K562 (cell line): Measurements from ENCODE around the gene LAMB3. TPM values are rescaled to one million over a fixed set of nuclear protein-coding genes. Genes with fewer than 3 reads are reported as not detected.

Experiments used
- STAT5B ChIP-seq: fragments of 250-450 bp; sonication (Bioruptor Pico); IDR thresholded peaks from 2 replicates; pipeline ENCODE4 v1.8.0; 2021; ENCODE audit warnings: mild to moderate bottlenecking, inconsistent platforms
- polyA plus RNA-seq, 8 experiments: library from polyadenylated mRNA; depleted of rRNA in 4 of 8; stranded (reverse) in 5 of 8; unstranded in 3 of 8; fragments of >200 nt; fragmentation: Nextera tagmentation in 2 of 8; fragmentation: Illumina TruSeq in 1 of 8; extraction: Ambion mirVana in 2 of 8; extraction: Trizol in 1 of 8; gene quantifications; 2 replicates each; pipeline versions ENCODE4 v1.2.1 to v1.2.3, GENCODE V29; 2011 to 2014; ENCODE audit warnings: inconsistent platforms in 1 of 8, missing spikeins in 1 of 8
- total RNA-seq, 7 experiments: library from RNA; depleted of rRNA in 6 of 7; stranded (reverse); fragments of >200 nt in 6 of 7; fragmentation: Illumina TruSeq in 2 of 7; extraction: Trizol in 2 of 7; gene quantifications; 2 replicates each; pipeline versions ENCODE4 v1.2.1 to v1.2.3, GENCODE V29; 2011 to 2021; ENCODE audit warnings: low replicate concordance in 1 of 7
- TF ChIP-seq, protein P1 (sequence below), 2 experiments: fragments of 450-650 bp; formaldehyde crosslinking in 1 of 2; IDR thresholded peaks; 2 replicates each; pipeline versions ENCODE4 v1.4.0 to v1.6.1; 2014 to 2020; ENCODE audit warnings: mild to moderate bottlenecking in 2 of 2, borderline replicate concordance in 1 of 2, low read depth in 1 of 2
- TF ChIP-seq, protein P2 (sequence below): fragments of 250-450 bp; sonication (Bioruptor Pico); IDR thresholded peaks from 2 replicates; pipeline ENCODE4 v1.5.0; 2022; ENCODE audit warnings: mild to moderate bottlenecking
- TF ChIP-seq, protein P3 (sequence below), 2 experiments: fragments of 450-650 bp; IDR thresholded peaks; 2 replicates each; pipeline ENCODE4 v1.6.1; 2016; ENCODE audit warnings: mild to moderate bottlenecking in 2 of 2, borderline replicate concordance in 1 of 2, low read depth in 1 of 2, moderate library complexity in 1 of 2

LAMB3 gene
- total and polyA plus RNA-seq, 9 of the 15 experiments (the other 6 are each of a cell fraction or from before 2014, with no cell fraction given), result 0.08 to 1.3 (median 0.91) TPM

DNA sequence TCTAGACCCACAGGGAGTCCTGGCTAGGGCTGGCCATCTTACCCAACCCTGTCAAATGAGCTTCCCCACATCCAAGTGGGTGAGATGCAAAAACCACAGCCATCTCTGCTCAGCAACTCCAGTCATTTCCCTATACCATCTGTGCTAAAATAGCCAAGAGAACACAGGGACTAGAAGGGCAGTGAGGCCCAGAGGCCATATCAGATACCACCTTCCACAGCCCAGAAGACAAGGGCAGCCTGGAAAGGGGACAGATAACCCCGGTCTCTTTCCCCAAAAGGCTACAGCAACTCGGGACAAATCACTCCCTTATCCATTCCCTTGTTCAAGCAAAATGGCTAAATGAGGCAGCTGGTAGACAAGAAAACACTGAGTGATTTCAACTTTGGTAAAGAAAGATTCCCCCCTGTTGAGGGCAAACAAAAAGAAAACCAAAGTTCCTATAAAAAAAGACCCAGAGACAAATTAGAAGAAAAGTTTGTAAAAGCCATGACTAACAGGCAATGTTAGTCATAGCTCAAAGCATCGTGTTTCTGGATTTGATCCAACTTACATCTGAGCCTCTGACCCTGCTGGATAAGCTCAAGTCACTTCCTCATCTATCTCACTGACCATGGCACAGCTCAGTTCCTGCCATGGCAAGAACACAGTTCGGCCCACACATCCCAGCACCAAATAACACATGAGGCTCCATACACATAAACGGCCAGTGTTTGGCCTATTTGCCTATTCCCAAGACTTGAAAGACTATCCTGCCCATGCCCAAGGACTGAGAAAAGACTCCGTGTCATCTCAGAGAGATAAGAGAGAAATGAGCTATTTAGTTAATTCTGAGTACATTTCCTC, 3.1 kb downstream of the LAMB3 start (continued):
- TF ChIP-seq, protein P1, sequence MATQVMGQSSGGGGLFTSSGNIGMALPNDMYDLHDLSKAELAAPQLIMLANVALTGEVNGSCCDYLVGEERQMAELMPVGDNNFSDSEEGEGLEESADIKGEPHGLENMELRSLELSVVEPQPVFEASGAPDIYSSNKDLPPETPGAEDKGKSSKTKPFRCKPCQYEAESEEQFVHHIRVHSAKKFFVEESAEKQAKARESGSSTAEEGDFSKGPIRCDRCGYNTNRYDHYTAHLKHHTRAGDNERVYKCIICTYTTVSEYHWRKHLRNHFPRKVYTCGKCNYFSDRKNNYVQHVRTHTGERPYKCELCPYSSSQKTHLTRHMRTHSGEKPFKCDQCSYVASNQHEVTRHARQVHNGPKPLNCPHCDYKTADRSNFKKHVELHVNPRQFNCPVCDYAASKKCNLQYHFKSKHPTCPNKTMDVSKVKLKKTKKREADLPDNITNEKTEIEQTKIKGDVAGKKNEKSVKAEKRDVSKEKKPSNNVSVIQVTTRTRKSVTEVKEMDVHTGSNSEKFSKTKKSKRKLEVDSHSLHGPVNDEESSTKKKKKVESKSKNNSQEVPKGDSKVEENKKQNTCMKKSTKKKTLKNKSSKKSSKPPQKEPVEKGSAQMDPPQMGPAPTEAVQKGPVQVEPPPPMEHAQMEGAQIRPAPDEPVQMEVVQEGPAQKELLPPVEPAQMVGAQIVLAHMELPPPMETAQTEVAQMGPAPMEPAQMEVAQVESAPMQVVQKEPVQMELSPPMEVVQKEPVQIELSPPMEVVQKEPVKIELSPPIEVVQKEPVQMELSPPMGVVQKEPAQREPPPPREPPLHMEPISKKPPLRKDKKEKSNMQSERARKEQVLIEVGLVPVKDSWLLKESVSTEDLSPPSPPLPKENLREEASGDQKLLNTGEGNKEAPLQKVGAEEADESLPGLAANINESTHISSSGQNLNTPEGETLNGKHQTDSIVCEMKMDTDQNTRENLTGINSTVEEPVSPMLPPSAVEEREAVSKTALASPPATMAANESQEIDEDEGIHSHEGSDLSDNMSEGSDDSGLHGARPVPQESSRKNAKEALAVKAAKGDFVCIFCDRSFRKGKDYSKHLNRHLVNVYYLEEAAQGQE (IDR thresholded peaks at IDR 0.05; ENCODE audit: borderline replicate concordance), result no peak; the same call in 1 of the 2 replicates
- TF ChIP-seq, protein P1 (CRISPR knock-in tag; IDR thresholded peaks at IDR 0.05; ENCODE audit: low read depth), result no peak
- TF ChIP-seq, protein P2, sequence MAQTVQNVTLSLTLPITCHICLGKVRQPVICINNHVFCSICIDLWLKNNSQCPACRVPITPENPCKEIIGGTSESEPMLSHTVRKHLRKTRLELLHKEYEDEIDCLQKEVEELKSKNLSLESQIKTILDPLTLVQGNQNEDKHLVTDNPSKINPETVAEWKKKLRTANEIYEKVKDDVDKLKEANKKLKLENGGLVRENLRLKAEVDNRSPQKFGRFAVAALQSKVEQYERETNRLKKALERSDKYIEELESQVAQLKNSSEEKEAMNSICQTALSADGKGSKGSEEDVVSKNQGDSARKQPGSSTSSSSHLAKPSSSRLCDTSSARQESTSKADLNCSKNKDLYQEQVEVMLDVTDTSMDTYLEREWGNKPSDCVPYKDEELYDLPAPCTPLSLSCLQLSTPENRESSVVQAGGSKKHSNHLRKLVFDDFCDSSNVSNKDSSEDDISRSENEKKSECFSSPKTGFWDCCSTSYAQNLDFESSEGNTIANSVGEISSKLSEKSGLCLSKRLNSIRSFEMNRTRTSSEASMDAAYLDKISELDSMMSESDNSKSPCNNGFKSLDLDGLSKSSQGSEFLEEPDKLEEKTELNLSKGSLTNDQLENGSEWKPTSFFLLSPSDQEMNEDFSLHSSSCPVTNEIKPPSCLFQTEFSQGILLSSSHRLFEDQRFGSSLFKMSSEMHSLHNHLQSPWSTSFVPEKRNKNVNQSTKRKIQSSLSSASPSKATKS (CRISPR knock-in tag), result no peak
- TF ChIP-seq, protein P3, sequence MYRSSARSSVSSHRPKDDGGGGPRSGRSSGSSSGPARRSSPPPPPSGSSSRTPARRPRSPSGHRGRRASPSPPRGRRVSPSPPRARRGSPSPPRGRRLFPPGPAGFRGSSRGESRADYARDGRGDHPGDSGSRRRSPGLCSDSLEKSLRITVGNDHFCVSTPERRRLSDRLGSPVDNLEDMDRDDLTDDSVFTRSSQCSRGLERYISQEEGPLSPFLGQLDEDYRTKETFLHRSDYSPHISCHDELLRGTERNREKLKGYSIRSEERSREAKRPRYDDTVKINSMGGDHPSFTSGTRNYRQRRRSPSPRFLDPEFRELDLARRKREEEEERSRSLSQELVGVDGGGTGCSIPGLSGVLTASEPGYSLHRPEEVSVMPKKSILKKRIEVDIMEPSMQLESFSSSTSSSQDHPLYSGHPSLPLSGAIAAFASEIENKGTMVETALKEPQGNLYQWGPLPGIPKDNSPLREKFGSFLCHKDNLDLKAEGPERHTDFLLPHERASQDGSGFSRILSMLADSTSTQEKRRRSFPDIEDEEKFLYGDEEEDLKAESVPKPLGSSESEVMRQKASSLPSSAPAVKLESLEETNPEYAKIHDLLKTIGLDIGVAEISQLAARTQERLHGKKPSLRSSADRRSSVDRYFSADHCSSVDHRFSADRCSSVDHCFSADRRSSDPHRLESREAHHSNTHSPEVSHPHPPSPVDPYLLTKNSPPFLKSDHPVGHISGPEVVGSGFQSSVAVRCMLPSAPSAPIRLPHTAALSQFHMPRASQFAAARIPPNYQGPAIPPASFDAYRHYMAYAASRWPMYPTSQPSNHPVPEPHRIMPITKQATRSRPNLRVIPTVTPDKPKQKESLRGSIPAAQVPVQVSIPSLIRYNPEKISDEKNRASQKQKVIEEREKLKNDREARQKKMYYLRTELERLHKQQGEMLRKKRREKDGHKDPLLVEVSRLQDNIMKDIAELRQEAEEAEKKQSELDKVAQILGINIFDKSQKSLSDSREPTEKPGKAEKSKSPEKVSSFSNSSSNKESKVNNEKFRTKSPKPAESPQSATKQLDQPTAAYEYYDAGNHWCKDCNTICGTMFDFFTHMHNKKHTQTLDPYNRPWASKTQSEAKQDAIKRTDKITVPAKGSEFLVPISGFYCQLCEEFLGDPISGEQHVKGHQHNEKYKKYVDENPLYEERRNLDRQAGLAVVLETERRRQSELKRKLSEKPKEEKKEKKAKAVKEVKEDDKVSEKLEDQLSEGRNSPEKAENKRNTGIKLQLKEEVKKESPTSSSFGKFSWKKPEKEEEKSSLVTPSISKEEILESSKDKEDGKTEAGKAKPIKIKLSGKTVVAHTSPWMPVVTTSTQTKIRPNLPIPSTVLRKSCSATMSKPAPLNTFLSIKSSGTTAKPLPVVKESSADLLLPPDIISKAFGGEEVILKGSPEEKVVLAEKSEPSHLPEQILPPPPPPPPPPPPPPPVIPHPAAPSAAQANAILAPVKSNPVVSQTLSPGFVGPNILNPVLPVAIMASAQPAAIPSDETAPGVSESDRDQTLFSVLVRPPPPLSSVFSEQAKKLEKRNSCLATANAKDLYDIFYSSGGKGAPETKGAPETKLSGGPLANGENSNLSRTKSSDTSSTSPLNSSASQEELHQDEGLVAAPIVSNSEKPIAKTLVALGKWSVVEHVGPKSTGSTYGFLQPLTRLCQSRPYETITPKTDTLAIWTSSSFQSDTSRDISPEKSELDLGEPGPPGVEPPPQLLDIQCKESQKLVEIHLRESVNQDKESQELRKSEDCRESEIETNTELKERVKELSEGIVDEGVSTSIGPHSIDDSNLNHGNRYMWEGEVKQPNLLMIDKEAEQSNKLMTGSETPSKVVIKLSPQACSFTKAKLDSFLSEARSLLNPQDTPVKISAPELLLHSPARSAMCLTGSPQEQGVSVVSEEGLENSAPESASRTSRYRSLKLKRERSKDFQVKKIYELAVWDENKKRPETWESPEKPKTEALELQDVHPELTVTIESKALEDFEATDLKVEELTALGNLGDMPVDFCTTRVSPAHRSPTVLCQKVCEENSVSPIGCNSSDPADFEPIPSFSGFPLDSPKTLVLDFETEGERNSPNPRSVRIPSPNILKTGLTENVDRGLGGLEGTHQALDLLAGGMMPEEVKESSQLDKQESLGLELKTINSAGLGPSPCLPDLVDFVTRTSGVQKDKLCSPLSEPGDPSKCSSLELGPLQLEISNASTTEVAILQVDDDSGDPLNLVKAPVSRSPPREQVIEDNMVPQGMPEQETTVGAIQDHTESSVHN (IDR thresholded peaks at IDR 0.05; ENCODE audit: borderline replicate concordance in 1 of 2, low read depth in 1 of 2), result no peak
- TF ChIP-seq STAT5B (CRISPR knock-in tag), result no peak
